ENCODE measurements around the gene PDLIM3.

PDLIM3 gene

GRCh38 chr4:185467991-185468390 lies 67.3 kb downstream of the PDLIM3 start:
- no peak for DNase-seq

DNA sequence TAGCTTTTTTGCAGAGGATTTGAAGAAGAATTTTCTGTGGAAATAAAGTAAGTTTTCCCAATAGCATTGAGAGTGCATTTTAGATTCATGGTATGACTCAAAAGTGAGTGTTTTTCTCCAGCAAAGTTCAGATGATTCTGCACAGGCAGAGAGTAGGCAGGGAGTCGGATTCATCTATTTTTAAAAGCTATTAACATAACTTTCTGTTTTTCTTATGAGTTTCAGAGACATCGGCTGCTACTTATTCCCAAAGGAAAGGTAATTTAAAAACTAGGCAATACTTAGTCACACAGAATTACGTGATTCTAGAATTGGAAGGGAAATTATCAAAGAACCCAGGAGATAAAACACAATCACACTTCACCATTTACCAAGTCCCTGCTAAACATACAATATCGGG lies 68.2 kb downstream of the PDLIM3 start:
- no peak for DNase-seq

- DNase-seq = no peak
Observed at GRCh38 chr4:185465707-185466106, 69.6 kb downstream of the PDLIM3 start.

- peak; percentile 14 for DNase-seq
Observed at GRCh38 chr4:185464887-185465286, 70.4 kb downstream of the PDLIM3 start.

- DNase-seq = no peak
Observed at GRCh38 chr4:185464183-185464582, 71.1 kb downstream of the PDLIM3 start.

GRCh38 chr4:185463541-185463940 lies 71.8 kb downstream of the PDLIM3 start:
- DNase-seq = no peak

- no peak for DNase-seq
Observed at GRCh38 chr4:185461565-185461964, 73.7 kb downstream of the PDLIM3 start.

DNA sequence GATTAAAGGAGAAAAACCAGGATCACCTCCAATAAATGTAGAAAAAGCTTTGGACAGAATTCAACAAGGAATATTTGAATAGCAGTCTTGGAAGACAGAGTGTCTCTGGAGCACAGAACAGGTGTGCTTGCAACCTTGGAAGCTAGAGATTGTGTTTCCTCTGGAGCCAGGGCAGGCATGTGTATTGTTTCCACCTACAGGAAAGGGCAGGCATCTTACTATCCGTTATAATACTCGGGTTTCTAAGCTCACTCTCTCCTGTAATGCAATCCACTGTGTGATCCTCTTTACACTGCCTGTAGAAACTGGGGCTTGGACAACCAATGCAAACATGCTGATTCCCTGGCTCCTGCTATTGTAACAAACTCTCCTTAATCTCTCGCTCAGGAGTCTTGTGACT lies 78.2 kb downstream of the PDLIM3 start:
- DNase-seq = no peak

DNA sequence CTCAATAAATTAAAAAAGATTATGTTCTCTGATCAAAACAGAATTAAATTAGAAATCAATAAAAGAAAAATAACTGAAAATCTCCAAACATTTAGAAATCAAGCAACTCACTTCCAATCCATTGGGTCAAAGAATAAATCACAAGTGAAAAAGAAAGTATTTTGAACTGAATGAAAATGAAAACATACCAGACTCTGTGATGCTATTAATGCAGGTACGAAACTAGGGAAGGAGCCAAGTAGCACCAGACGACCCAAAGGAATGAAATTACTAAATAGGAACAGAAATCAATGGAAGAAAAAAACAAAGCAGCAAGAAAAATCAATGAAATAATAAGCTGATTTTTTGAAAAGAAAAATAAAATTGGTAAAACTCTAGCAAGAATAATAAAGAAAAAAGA lies 79.2 kb downstream of the PDLIM3 start:
- DNase-seq = no peak

All from NCI-H2081 treated with DMSO at 0.1 percent for 48 hours (cell line).